Measurements from ENCODE around the gene FOXP1. TPM values are rescaled to one million over a fixed set of nuclear protein-coding genes. Genes with fewer than 3 reads are reported as not detected.

The FOXP1 gene
- total and polyA plus RNA-seq, 2 of the 13 experiments (the other 11 are each of a cell fraction or from before 2014, with no cell fraction given): 40.4 to 59.0 TPM

GRCh38 chr3:71401695-71402231, 181.8 kb downstream of the FOXP1 start:
- no peak for DNase-seq (ENCODE audit: low spot score)
- H3K79me2 ChIP-seq (ENCODE audit: insufficient read depth, low read length): peaks cover 13% of the 10 kb centered on the region
- no peak overlapping the region for H3K4me3 ChIP-seq (replicated peaks in 1 of 3; ENCODE audit: insufficient read depth in 1 of 3, low read depth in 2 of 3, low read length in 3 of 3)
- intact Hi-C loops (cut with micrococcal nuclease; ENCODE audit: unreplicated experiment): no loop called here
- H3K9me3 ChIP-seq (ENCODE audit: low read length): no peaks in the 10 kb centered on the region
- H3K36me3 ChIP-seq (replicated peaks in 1 of 2; ENCODE audit: control insufficient read depth in 1 of 2, insufficient read depth in 2 of 2, low read length in 2 of 2): no peaks in the 10 kb centered on the region
- no peak for ATAC-seq
- 92% methylated on average over 12 of the region's 12 CpGs for WGBS (ENCODE audit: low lambda C conversion rate)
- in situ Hi-C loops (cut with HindIII; ENCODE audit: extremely low pct_ligation_motif_present, low pct_unique_long_range_greater_than_20kb): no loop called here
- POLR2A ChIA-PET: no interaction called here
- H3K4me2 ChIP-seq (ENCODE audit: low read depth, low read length): peak overlapping the region; percentile 31; the same call in 1 of the 2 replicates
- no TSS peak for BruUV-seq (replicated peaks)
- H3K27ac ChIP-seq (ENCODE audit: extremely low read length, insufficient read depth, low read length): peak overlapping the region; percentile 51
- H2AFZ ChIP-seq (ENCODE audit: low read length): no peak overlapping the region
- H4K20me1 ChIP-seq (ENCODE audit: insufficient read depth, low read length): no peaks in the 10 kb centered on the region
- TF ChIP-seq ZNF607 (CRISPR knock-in tag; IDR thresholded peaks at IDR 0.05; ENCODE audit: borderline replicate concordance) (no peak), XBP1 (CRISPR knock-in tag; IDR thresholded peaks at IDR 0.05) (no peak), SATB2 (CRISPR knock-in tag; IDR thresholded peaks at IDR 0.05) (no peak), TFE3 (CRISPR knock-in tag; IDR thresholded peaks at IDR 0.05) (no peak), ZKSCAN5 (CRISPR knock-in tag; IDR thresholded peaks at IDR 0.05) (no peak), MLX (CRISPR knock-in tag; IDR thresholded peaks at IDR 0.05) (no peak), HDAC2 (CRISPR knock-in tag; IDR thresholded peaks at IDR 0.05) (no peak), KDM3A (CRISPR knock-in tag; IDR thresholded peaks at IDR 0.05; ENCODE audit: low read depth) (no peak)
- TF ChIP-seq, protein P1, sequence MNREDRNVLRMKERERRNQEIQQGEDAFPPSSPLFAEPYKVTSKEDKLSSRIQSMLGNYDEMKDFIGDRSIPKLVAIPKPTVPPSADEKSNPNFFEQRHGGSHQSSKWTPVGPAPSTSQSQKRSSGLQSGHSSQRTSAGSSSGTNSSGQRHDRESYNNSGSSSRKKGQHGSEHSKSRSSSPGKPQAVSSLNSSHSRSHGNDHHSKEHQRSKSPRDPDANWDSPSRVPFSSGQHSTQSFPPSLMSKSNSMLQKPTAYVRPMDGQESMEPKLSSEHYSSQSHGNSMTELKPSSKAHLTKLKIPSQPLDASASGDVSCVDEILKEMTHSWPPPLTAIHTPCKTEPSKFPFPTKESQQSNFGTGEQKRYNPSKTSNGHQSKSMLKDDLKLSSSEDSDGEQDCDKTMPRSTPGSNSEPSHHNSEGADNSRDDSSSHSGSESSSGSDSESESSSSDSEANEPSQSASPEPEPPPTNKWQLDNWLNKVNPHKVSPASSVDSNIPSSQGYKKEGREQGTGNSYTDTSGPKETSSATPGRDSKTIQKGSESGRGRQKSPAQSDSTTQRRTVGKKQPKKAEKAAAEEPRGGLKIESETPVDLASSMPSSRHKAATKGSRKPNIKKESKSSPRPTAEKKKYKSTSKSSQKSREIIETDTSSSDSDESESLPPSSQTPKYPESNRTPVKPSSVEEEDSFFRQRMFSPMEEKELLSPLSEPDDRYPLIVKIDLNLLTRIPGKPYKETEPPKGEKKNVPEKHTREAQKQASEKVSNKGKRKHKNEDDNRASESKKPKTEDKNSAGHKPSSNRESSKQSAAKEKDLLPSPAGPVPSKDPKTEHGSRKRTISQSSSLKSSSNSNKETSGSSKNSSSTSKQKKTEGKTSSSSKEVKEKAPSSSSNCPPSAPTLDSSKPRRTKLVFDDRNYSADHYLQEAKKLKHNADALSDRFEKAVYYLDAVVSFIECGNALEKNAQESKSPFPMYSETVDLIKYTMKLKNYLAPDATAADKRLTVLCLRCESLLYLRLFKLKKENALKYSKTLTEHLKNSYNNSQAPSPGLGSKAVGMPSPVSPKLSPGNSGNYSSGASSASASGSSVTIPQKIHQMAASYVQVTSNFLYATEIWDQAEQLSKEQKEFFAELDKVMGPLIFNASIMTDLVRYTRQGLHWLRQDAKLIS (CRISPR knock-in tag; IDR thresholded peaks at IDR 0.05): no peak
- TF ChIP-seq, protein P2, sequence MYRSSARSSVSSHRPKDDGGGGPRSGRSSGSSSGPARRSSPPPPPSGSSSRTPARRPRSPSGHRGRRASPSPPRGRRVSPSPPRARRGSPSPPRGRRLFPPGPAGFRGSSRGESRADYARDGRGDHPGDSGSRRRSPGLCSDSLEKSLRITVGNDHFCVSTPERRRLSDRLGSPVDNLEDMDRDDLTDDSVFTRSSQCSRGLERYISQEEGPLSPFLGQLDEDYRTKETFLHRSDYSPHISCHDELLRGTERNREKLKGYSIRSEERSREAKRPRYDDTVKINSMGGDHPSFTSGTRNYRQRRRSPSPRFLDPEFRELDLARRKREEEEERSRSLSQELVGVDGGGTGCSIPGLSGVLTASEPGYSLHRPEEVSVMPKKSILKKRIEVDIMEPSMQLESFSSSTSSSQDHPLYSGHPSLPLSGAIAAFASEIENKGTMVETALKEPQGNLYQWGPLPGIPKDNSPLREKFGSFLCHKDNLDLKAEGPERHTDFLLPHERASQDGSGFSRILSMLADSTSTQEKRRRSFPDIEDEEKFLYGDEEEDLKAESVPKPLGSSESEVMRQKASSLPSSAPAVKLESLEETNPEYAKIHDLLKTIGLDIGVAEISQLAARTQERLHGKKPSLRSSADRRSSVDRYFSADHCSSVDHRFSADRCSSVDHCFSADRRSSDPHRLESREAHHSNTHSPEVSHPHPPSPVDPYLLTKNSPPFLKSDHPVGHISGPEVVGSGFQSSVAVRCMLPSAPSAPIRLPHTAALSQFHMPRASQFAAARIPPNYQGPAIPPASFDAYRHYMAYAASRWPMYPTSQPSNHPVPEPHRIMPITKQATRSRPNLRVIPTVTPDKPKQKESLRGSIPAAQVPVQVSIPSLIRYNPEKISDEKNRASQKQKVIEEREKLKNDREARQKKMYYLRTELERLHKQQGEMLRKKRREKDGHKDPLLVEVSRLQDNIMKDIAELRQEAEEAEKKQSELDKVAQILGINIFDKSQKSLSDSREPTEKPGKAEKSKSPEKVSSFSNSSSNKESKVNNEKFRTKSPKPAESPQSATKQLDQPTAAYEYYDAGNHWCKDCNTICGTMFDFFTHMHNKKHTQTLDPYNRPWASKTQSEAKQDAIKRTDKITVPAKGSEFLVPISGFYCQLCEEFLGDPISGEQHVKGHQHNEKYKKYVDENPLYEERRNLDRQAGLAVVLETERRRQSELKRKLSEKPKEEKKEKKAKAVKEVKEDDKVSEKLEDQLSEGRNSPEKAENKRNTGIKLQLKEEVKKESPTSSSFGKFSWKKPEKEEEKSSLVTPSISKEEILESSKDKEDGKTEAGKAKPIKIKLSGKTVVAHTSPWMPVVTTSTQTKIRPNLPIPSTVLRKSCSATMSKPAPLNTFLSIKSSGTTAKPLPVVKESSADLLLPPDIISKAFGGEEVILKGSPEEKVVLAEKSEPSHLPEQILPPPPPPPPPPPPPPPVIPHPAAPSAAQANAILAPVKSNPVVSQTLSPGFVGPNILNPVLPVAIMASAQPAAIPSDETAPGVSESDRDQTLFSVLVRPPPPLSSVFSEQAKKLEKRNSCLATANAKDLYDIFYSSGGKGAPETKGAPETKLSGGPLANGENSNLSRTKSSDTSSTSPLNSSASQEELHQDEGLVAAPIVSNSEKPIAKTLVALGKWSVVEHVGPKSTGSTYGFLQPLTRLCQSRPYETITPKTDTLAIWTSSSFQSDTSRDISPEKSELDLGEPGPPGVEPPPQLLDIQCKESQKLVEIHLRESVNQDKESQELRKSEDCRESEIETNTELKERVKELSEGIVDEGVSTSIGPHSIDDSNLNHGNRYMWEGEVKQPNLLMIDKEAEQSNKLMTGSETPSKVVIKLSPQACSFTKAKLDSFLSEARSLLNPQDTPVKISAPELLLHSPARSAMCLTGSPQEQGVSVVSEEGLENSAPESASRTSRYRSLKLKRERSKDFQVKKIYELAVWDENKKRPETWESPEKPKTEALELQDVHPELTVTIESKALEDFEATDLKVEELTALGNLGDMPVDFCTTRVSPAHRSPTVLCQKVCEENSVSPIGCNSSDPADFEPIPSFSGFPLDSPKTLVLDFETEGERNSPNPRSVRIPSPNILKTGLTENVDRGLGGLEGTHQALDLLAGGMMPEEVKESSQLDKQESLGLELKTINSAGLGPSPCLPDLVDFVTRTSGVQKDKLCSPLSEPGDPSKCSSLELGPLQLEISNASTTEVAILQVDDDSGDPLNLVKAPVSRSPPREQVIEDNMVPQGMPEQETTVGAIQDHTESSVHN (CRISPR knock-in tag; IDR thresholded peaks at IDR 0.05): no peak
- H3K9ac ChIP-seq (ENCODE audit: insufficient read depth, low read depth, low read length): no peak overlapping the region
- CTCF ChIA-PET (ENCODE audit: low intra/inter-chr PET ratio, low total read pairs): no interaction called here
- no peaks in the 10 kb centered on the region for H3K27me3 ChIP-seq (ENCODE audit: control insufficient read depth in 1 of 2, insufficient read depth in 2 of 2, low read length in 2 of 2)
- H3K4me1 ChIP-seq (ENCODE audit: insufficient read depth, low read length): peaks cover 67% of the 10 kb centered on the region
- no peak for FAIRE-seq
